ENCODE data around the gene CAMK1G. TPM values are rescaled to one million over a fixed set of nuclear protein-coding genes. Genes with fewer than 3 reads are reported as not detected.

CAMK1G gene
- total and polyA plus RNA-seq, 9 of the 15 experiments (the other 6 are each of a cell fraction or from before 2014, with no cell fraction given), result not detected

- TF ChIP-seq RERE (CRISPR knock-in tag; IDR thresholded peaks at IDR 0.05; ENCODE audit: borderline replicate concordance), result no peak
- no peak for TF ChIP-seq SLC30A9 (CRISPR knock-in tag; IDR thresholded peaks at IDR 0.05)
- no peak for TF ChIP-seq TEAD4 (IDR thresholded peaks at IDR 0.05; ENCODE audit: low read length)
- TF ChIP-seq TEAD4 (CRISPR knock-in tag; IDR thresholded peaks at IDR 0.05; ENCODE audit: borderline replicate concordance), result no peak
- no peak for TF ChIP-seq ZBTB49 (CRISPR knock-in tag; IDR thresholded peaks at IDR 0.05; ENCODE audit: borderline replicate concordance)
- TF ChIP-seq EHMT2 (IDR thresholded peaks at IDR 0.05), result no peak
- TF ChIP-seq ZNF778 (CRISPR knock-in tag; IDR thresholded peaks at IDR 0.05), result no peak
- no peak for TF ChIP-seq SAP30 (IDR thresholded peaks at IDR 0.05; ENCODE audit: borderline replicate concordance, insufficient read depth, low read depth, low read length, poor library complexity, severe bottlenecking)
- no peak for TF ChIP-seq TRIM24 (IDR thresholded peaks at IDR 0.05)
- no peak for TF ChIP-seq SUPT5H (IDR thresholded peaks at IDR 0.05)
- no peak for TF ChIP-seq CEBPB (tag; IDR thresholded peaks at IDR 0.05)
- TF ChIP-seq PPARD (CRISPR knock-in tag; IDR thresholded peaks at IDR 0.05), result no peak
- TF ChIP-seq SIN3A (IDR thresholded peaks at IDR 0.05; ENCODE audit: borderline replicate concordance in 2 of 2, control insufficient read depth in 1 of 2, low read depth in 2 of 2, low read length in 2 of 2), result no peak
- no peak for TF ChIP-seq NCOA4 (IDR thresholded peaks at IDR 0.05; ENCODE audit: partially characterized antibody)
- 0 out of 2 replicates have a peak, but pooled peaks have one; percentile 4 for TF ChIP-seq MAFK (IDR thresholded peaks at IDR 0.05; ENCODE audit: low read length)
- TF ChIP-seq SAFB2 (IDR thresholded peaks at IDR 0.05; ENCODE audit: borderline replicate concordance, low read depth, low read length, severe bottlenecking), result no peak
- no peak for TF ChIP-seq COPS2 (conservative IDR thresholded peaks at IDR 0.05)
- no peak for TF ChIP-seq ZFP91 (CRISPR knock-in tag; IDR thresholded peaks at IDR 0.05)
- TF ChIP-seq GTF2F1 (IDR thresholded peaks at IDR 0.05; ENCODE audit: low read depth, low read length), result no peak
- TF ChIP-seq SMARCA5 (IDR thresholded peaks at IDR 0.05), result no peak
Measured at GRCh38 chr1:209646558-209646957, 63.0 kb downstream of the CAMK1G start (continued).
